Keratinocyte (primary cell): ENCODE measurements around the gene ARG1. TPM values are rescaled to one million over a fixed set of nuclear protein-coding genes. Genes with fewer than 3 reads are reported as not detected.

Experiments used
- DNase-seq: peaks from one replicate; pipeline ENCODE4 v3.0.0-alpha.2; 2011; ENCODE audit warnings: low read depth, missing footprints, low spot score
- FAIRE-seq: peaks from 2 replicates; lab custom pipeline; 2011; peaks lifted over from hg19 to GRCh38; lab: Jason Lieb, UNC
- H2AFZ ChIP-seq: 2 replicates; pipeline ENCODE4 v1.6.0; 2012; ENCODE audit warnings: low read length, control low read depth, inconsistent platforms; ENCODE audit not compliant: control insufficient read depth
- H3K27ac ChIP-seq: 2 replicates; pipeline ENCODE4 v1.5.1; 2011; ENCODE audit warnings: low read length; ENCODE audit not compliant: control insufficient read depth, insufficient read depth
- H3K27me3 ChIP-seq: 3 replicates; pipeline ENCODE4 v1.6.0; 2011; ENCODE audit warnings: low read length; ENCODE audit not compliant: control insufficient read depth, insufficient read depth; ENCODE audit errors: extremely low read depth
- H3K36me3 ChIP-seq, 2 experiments: 2 replicates in 1 of 2; 3 replicates in 1 of 2; pipeline ENCODE4 v1.5.1; 2011; ENCODE audit warnings: low read length in 2 of 2, mild to moderate bottlenecking in 1 of 2; ENCODE audit not compliant: control insufficient read depth in 2 of 2, insufficient read depth in 2 of 2; ENCODE audit errors: extremely low read depth in 1 of 2
- H3K4me1 ChIP-seq: 3 replicates; pipeline ENCODE4 v1.5.1; 2011; ENCODE audit warnings: low read length; ENCODE audit not compliant: control insufficient read depth, insufficient read depth; ENCODE audit errors: extremely low read depth
- H3K4me2 ChIP-seq: 3 replicates; pipeline ENCODE4 v1.6.0; 2011; ENCODE audit warnings: low read depth, low read length; ENCODE audit not compliant: control insufficient read depth, insufficient read depth; ENCODE audit errors: extremely low read depth
- H3K4me3 ChIP-seq, 3 experiments: fragments of 200-600 bp in 1 of 3; sonication (generic) in 1 of 3; 2 replicates in 2 of 3; 3 replicates in 1 of 3; pipeline ENCODE4 v1.5.1; 2011 to 2016; ENCODE audit warnings: low read length in 3 of 3, mild to moderate bottlenecking in 3 of 3, control low read depth in 2 of 3, inconsistent platforms in 1 of 3, low read depth in 1 of 3, mixed read lengths in 1 of 3, mixed run types in 1 of 3, moderate library complexity in 1 of 3; ENCODE audit not compliant: control insufficient read depth in 2 of 3, insufficient read depth in 2 of 3; ENCODE audit errors: extremely low read depth in 1 of 3
- H3K79me2 ChIP-seq: 2 replicates; pipeline ENCODE4 v1.6.0; 2012; ENCODE audit warnings: low read length; ENCODE audit not compliant: control insufficient read depth, insufficient read depth
- H3K9ac ChIP-seq: 3 replicates; pipeline ENCODE4 v1.6.0; 2011; ENCODE audit warnings: low read length; ENCODE audit not compliant: control insufficient read depth, insufficient read depth; ENCODE audit errors: extremely low read depth
- H3K9me1 ChIP-seq: 3 replicates; pipeline ENCODE4 v1.6.0; 2011; ENCODE audit warnings: low read length; ENCODE audit not compliant: control insufficient read depth, insufficient read depth; ENCODE audit errors: extremely low read depth
- H3K9me3 ChIP-seq: 2 replicates; pipeline ENCODE4 v1.5.1; 2012; ENCODE audit warnings: low read depth, low read length; ENCODE audit not compliant: control insufficient read depth
- H4K20me1 ChIP-seq: 3 replicates; pipeline ENCODE4 v1.6.0; 2011; ENCODE audit warnings: low read length; ENCODE audit not compliant: control insufficient read depth, insufficient read depth; ENCODE audit errors: extremely low read depth
- EZH2 ChIP-seq: IDR thresholded peaks from one replicate; pipeline ENCODE4 v1.6.1; 2012; ENCODE audit warnings: inconsistent platforms, mild to moderate bottlenecking, low read length, moderate library complexity
- dilution Hi-C: fragments of 300-500 bp; cut with MboI; formaldehyde crosslinking; loops from one replicate; pipeline ENCODE4 v1.7.0; 2020; ENCODE audit warnings: low sequenced_read_pairs; ENCODE audit not compliant: extremely low pct_ligation_motif_present
- polyA plus RNA-seq, 5 experiments: library from polyadenylated mRNA; depleted of rRNA in 3 of 5; stranded (reverse) in 3 of 5; stranded (forward) in 1 of 5; unstranded in 1 of 5; fragments of >200 nt; gene quantifications; 1 replicate in 1 of 5; 2 replicates in 3 of 5; 3 replicates in 1 of 5; pipeline versions ENCODE4 v1.2.1 to v1.2.3, GENCODE V29; 2011 to 2012; ENCODE audit warnings: missing spikeins in 2 of 5, low read depth in 1 of 5, low replicate concordance in 1 of 5
- TF ChIP-seq, protein P1 (sequence below), 3 experiments: IDR thresholded peaks in 1 of 3; conservative IDR thresholded peaks in 1 of 3; optimal IDR thresholded peaks in 1 of 3; 2 replicates in 2 of 3; 3 replicates in 1 of 3; pipeline versions ENCODE3 to v1.5.1; 2011; ENCODE audit warnings: low read length in 3 of 3, mild to moderate bottlenecking in 3 of 3, moderate library complexity in 2 of 3, control low read depth in 1 of 3, inconsistent platforms in 1 of 3; ENCODE audit not compliant: insufficient read depth in 2 of 3; ENCODE audit errors: extremely low read depth in 1 of 3

Gene ARG1
- polyA plus RNA-seq, 1 donor (not counting 4 experiments of a cell fraction or from before 2014, with no cell fraction given): 0.13 TPM

DNA sequence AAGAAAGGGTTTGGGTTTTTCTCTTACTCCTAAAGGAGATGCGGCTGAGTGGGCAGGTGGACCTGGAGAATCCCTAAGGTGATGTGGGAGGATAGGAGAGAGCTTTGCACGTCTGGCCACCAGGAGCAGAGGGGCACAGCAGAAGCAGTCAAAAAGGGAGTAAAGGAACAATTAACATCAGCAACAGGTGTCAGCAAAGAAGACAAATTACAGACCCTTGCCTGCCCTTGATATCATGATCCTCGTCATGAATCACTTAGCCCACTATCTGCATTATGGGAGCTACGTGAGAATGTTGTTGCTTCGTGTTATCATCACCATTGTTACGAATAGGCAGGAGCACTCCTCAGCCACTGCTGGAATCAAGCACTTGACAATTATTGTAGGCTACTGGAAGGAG, 25.5 kb upstream of the ARG1 start:
- H3K36me3 ChIP-seq: no peaks in the 10 kb centered on the region
- no peak overlapping the region for H2AFZ ChIP-seq
- no peaks in the 10 kb centered on the region for H3K9me3 ChIP-seq
- DNase-seq (no peak), FAIRE-seq (no peak)
- H3K4me2 ChIP-seq: no peak overlapping the region
- H3K79me2 ChIP-seq: no peaks in the 10 kb centered on the region
- no peak overlapping the region for H3K9ac ChIP-seq
- H4K20me1 ChIP-seq: no peaks in the 10 kb centered on the region
- no peaks in the 10 kb centered on the region for H3K27me3 ChIP-seq
- no peak overlapping the region for H3K4me3 ChIP-seq
- no peaks in the 10 kb centered on the region for H3K4me1 ChIP-seq
- no peak for TF ChIP-seq EZH2
- TF ChIP-seq, protein P1, sequence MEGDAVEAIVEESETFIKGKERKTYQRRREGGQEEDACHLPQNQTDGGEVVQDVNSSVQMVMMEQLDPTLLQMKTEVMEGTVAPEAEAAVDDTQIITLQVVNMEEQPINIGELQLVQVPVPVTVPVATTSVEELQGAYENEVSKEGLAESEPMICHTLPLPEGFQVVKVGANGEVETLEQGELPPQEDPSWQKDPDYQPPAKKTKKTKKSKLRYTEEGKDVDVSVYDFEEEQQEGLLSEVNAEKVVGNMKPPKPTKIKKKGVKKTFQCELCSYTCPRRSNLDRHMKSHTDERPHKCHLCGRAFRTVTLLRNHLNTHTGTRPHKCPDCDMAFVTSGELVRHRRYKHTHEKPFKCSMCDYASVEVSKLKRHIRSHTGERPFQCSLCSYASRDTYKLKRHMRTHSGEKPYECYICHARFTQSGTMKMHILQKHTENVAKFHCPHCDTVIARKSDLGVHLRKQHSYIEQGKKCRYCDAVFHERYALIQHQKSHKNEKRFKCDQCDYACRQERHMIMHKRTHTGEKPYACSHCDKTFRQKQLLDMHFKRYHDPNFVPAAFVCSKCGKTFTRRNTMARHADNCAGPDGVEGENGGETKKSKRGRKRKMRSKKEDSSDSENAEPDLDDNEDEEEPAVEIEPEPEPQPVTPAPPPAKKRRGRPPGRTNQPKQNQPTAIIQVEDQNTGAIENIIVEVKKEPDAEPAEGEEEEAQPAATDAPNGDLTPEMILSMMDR (optimal IDR thresholded peaks at IDR 0.05 in 1 of 3, IDR thresholded peaks at IDR 0.05 in 1 of 3, conservative IDR thresholded peaks at IDR 0.05 in 1 of 3; ENCODE audit: extremely low read depth in 1 of 3, insufficient read depth in 2 of 3, low read length in 3 of 3): no peak
- H3K27ac ChIP-seq: no peak overlapping the region
- H3K9me1 ChIP-seq: no peaks in the 10 kb centered on the region
- dilution Hi-C loops: no loop called here

DNA sequence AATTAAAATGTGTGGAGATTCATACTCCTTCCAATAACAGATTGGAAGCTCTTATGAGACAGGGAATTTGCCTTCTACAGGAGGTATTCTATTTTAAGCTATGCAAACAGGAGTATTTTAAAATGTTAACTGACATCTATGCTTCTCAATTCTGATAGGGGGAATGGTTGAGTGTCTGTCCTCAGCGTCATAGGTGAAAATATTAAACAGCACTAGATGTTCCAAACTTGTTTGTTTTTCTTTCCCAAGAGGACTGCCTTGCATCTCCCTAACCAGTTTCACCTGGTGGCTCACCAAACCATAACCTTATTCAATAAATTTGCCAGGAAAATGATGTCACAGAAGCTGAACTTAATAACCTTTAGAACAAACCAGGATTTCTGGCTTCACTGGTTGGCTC, 24.6 kb upstream of the ARG1 start:
- no peak for FAIRE-seq
- H3K27ac ChIP-seq: no peak overlapping the region
- no peaks in the 10 kb centered on the region for H3K9me1 ChIP-seq
- no peak overlapping the region for H3K9ac ChIP-seq
- dilution Hi-C loops: no loop called here
- H3K4me2 ChIP-seq: no peak overlapping the region
- H3K4me3 ChIP-seq: no peak overlapping the region
- no peaks in the 10 kb centered on the region for H3K27me3 ChIP-seq
- H4K20me1 ChIP-seq: no peaks in the 10 kb centered on the region
- H3K36me3 ChIP-seq: no peaks in the 10 kb centered on the region
- no peaks in the 10 kb centered on the region for H3K9me3 ChIP-seq
- H3K4me1 ChIP-seq: no peaks in the 10 kb centered on the region
- TF ChIP-seq EZH2: no peak
- TF ChIP-seq, protein P1 (optimal IDR thresholded peaks at IDR 0.05 in 1 of 3, IDR thresholded peaks at IDR 0.05 in 1 of 3, conservative IDR thresholded peaks at IDR 0.05 in 1 of 3; ENCODE audit: extremely low read depth in 1 of 3, insufficient read depth in 2 of 3, low read length in 3 of 3): no peak
- DNase-seq: no peak
- no peak overlapping the region for H2AFZ ChIP-seq
- H3K79me2 ChIP-seq: no peaks in the 10 kb centered on the region
